HepG2 (cell line): ENCODE measurements around the gene CERS6.

Source experiments
- CHD4 ChIP-seq: fragments of 200-600 bp; sonication (generic); IDR thresholded peaks from 2 replicates; pipeline ENCODE4 v1.7.0; 2017; ENCODE audit warnings: mild to moderate bottlenecking, low read length, borderline replicate concordance
- GTF2F1 ChIP-seq: fragments of 150-350 bp; IDR thresholded peaks from 2 replicates; pipeline ENCODE4 v1.6.1; 2014; ENCODE audit warnings: low read length
- HNF4A ChIP-seq: sonication (generic); formaldehyde crosslinking; IDR thresholded peaks from 2 replicates; pipeline ENCODE4 v1.4.0; 2020; ENCODE audit warnings: missing genetic modification reagents
- JUND ChIP-seq: sonication (generic); formaldehyde crosslinking; IDR thresholded peaks from 2 replicates; pipeline ENCODE4 v1.8.0; 2022; ENCODE audit warnings: mild to moderate bottlenecking, missing genetic modification reagents
- NFIC ChIP-seq: IDR thresholded peaks from 2 replicates; pipeline ENCODE4 v1.6.1; 2012; ENCODE audit warnings: mild to moderate bottlenecking, low read length, inconsistent platforms
- TP53 ChIP-seq: sonication (generic); formaldehyde crosslinking; conservative IDR thresholded peaks from 2 replicates; pipeline ENCODE4 v1.4.0; 2020; ENCODE audit warnings: missing genetic modification reagents
- ZFP90 ChIP-seq: sonication (generic); formaldehyde crosslinking; IDR thresholded peaks from 2 replicates; pipeline ENCODE4 v1.8.0; 2022; ENCODE audit warnings: missing genetic modification reagents, mild to moderate bottlenecking, inconsistent platforms, borderline replicate concordance
- ZNF121 ChIP-seq: sonication (generic); formaldehyde crosslinking; IDR thresholded peaks from 2 replicates; pipeline ENCODE4 v1.5.0; 2020; ENCODE audit warnings: mild to moderate bottlenecking, missing genetic modification reagents
- ZNF296 ChIP-seq: sonication (generic); formaldehyde crosslinking; conservative IDR thresholded peaks from 2 replicates; pipeline ENCODE4 v1.5.0; 2020; ENCODE audit warnings: mild to moderate bottlenecking, missing genetic modification reagents
- ZNF564 ChIP-seq: sonication (generic); formaldehyde crosslinking; IDR thresholded peaks from 2 replicates; pipeline ENCODE4 v1.8.1; 2023; ENCODE audit warnings: mild to moderate bottlenecking, missing genetic modification reagents
- TF ChIP-seq, protein P1 (sequence below), 2 experiments: IDR thresholded peaks; 2 replicates each; pipeline ENCODE4 v1.6.1; 2011 to 2012; ENCODE audit warnings: low read length in 2 of 2, borderline replicate concordance in 1 of 2, low read depth in 1 of 2, mild to moderate bottlenecking in 1 of 2, moderate library complexity in 1 of 2
- TF ChIP-seq, protein P2 (sequence below), 2 experiments: sonication (generic) in 1 of 2; formaldehyde crosslinking in 1 of 2; IDR thresholded peaks; 2 replicates each; pipeline versions ENCODE4 v1.4.0 to v1.6.1; 2018 to 2020; ENCODE audit warnings: missing genetic modification reagents in 2 of 2, borderline replicate concordance in 1 of 2, low read depth in 1 of 2, mild to moderate bottlenecking in 1 of 2, missing biosample characterization in 1 of 2
- TF ChIP-seq, protein P3 (sequence below): IDR thresholded peaks from 2 replicates; pipeline ENCODE4 v1.6.1; 2012; ENCODE audit warnings: inconsistent platforms

DNA sequence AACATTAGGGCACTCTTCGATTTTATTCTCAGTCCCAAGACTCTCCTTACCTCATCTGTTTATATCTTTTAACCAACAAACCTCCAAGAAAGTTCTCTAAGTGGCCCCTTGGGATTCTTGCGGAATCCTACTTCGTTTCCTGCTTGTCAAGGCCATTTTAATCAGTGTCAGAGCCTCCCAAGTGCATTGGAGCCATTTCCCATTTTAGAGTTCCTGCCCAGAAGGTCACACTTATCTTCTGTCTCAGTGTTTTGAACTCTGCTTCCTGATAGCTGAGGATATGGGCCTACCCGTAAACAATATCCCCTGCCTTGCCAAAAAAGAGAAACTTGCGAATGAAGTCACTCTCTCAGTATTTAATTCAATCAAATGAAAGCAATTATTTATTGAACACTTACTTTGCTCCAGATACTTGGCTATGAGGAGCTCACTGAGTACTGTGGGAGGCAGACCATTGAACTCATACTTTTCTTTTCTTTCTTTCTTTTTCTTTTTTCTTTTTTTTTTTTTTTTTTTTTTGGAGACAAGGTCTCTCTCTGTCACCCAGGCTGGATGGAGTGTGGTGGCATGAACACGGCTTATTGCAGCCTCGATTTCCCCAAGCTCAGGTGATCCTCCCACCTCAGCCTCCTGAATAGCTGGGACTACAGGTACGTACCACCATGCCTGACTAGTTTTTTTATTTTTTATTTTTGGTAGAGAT is 340.7 kb downstream of the CERS6 start:
- TF ChIP-seq ZNF296 (CRISPR knock-in tag) = no peak
- no peak for TF ChIP-seq JUND
- no peak for TF ChIP-seq ZNF564 (CRISPR knock-in tag)
- no peak for TF ChIP-seq ZNF121
- TF ChIP-seq, protein P1, sequence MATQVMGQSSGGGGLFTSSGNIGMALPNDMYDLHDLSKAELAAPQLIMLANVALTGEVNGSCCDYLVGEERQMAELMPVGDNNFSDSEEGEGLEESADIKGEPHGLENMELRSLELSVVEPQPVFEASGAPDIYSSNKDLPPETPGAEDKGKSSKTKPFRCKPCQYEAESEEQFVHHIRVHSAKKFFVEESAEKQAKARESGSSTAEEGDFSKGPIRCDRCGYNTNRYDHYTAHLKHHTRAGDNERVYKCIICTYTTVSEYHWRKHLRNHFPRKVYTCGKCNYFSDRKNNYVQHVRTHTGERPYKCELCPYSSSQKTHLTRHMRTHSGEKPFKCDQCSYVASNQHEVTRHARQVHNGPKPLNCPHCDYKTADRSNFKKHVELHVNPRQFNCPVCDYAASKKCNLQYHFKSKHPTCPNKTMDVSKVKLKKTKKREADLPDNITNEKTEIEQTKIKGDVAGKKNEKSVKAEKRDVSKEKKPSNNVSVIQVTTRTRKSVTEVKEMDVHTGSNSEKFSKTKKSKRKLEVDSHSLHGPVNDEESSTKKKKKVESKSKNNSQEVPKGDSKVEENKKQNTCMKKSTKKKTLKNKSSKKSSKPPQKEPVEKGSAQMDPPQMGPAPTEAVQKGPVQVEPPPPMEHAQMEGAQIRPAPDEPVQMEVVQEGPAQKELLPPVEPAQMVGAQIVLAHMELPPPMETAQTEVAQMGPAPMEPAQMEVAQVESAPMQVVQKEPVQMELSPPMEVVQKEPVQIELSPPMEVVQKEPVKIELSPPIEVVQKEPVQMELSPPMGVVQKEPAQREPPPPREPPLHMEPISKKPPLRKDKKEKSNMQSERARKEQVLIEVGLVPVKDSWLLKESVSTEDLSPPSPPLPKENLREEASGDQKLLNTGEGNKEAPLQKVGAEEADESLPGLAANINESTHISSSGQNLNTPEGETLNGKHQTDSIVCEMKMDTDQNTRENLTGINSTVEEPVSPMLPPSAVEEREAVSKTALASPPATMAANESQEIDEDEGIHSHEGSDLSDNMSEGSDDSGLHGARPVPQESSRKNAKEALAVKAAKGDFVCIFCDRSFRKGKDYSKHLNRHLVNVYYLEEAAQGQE (IDR thresholded peaks at IDR 0.05; ENCODE audit: borderline replicate concordance in 1 of 2, low read depth in 1 of 2, low read length in 2 of 2) = no peak
- TF ChIP-seq ZFP90 (CRISPR knock-in tag) = no peak
- no peak for TF ChIP-seq HNF4A (CRISPR knock-in tag)
- TF ChIP-seq CHD4 = no peak
- no peak for TF ChIP-seq GTF2F1
- no peak for TF ChIP-seq NFIC
- no peak for TF ChIP-seq TP53 (CRISPR knock-in tag)
- TF ChIP-seq, protein P2, sequence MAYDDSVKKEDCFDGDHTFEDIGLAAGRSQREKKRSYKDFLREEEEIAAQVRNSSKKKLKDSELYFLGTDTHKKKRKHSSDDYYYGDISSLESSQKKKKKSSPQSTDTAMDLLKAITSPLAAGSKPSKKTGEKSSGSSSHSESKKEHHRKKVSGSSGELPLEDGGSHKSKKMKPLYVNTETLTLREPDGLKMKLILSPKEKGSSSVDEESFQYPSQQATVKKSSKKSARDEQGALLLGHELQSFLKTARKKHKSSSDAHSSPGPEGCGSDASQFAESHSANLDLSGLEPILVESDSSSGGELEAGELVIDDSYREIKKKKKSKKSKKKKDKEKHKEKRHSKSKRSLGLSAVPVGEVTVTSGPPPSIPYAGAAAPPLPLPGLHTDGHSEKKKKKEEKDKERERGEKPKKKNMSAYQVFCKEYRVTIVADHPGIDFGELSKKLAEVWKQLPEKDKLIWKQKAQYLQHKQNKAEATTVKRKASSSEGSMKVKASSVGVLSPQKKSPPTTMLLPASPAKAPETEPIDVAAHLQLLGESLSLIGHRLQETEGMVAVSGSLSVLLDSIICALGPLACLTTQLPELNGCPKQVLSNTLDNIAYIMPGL (CRISPR knock-in tag; IDR thresholded peaks at IDR 0.05; ENCODE audit: borderline replicate concordance in 1 of 2, low read depth in 1 of 2) = no peak
- TF ChIP-seq, protein P3, sequence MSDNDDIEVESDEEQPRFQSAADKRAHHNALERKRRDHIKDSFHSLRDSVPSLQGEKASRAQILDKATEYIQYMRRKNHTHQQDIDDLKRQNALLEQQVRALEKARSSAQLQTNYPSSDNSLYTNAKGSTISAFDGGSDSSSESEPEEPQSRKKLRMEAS = no peak
